Heart left ventricle (tissue), 16 donors: ENCODE results near the gene RNF133. TPM values are rescaled to one million over a fixed set of nuclear protein-coding genes. Genes with fewer than 3 reads are reported as not detected.

Experiments
- ATAC-seq, 4 donors: fragments of 200-7000 bp; cut with Tn5 transposase; one replicate each; pipeline ENCODE4 v1.9.1; 2020 to 2022; ENCODE audit warnings: moderate library complexity in 4 of 4, mild to moderate bottlenecking in 3 of 4, moderate number of reproducible peaks in 1 of 4
- DNase-seq, 5 donors: peaks; one replicate each; pipeline ENCODE4 v3.0.0-alpha.2; 2020
- H3K27ac ChIP-seq, 12 donors: fragments of 200-600 bp; sonication (generic) in 4 of 12; one replicate each; pipeline versions ENCODE4 v1.5.0 to v1.8.0; 2016 to 2022; ENCODE audit warnings: mild to moderate bottlenecking in 2 of 12
- H3K27me3 ChIP-seq, 9 donors: fragments of 200-600 bp; sonication (generic) in 2 of 9; one replicate each; pipeline versions ENCODE4 v1.5.1 to v1.8.0; 2016 to 2022; ENCODE audit warnings: mild to moderate bottlenecking in 3 of 9
- H3K36me3 ChIP-seq, 9 donors: fragments of 200-600 bp; sonication (generic) in 2 of 9; one replicate each; pipeline versions ENCODE4 v1.5.0 to v1.8.0; 2018 to 2022; ENCODE audit warnings: mild to moderate bottlenecking in 2 of 9
- H3K4me1 ChIP-seq, 12 donors: fragments of 200-600 bp; sonication (generic) in 4 of 12; one replicate each; pipeline versions ENCODE4 v1.5.0 to v1.8.0; 2016 to 2022; ENCODE audit warnings: mild to moderate bottlenecking in 3 of 12
- H3K4me3 ChIP-seq, 12 donors: fragments of 200-600 bp; sonication (generic) in 4 of 12; one replicate each; pipeline versions ENCODE4 v1.5.0 to v1.8.0; 2017 to 2022; ENCODE audit warnings: mild to moderate bottlenecking in 9 of 12, moderate library complexity in 4 of 12
- H3K9me3 ChIP-seq, 12 donors: fragments of 200-600 bp; sonication (generic) in 4 of 12; one replicate each; pipeline versions ENCODE4 v1.5.0 to v1.8.0; 2016 to 2022; ENCODE audit warnings: mild to moderate bottlenecking in 1 of 12
- CTCF ChIP-seq, 12 donors: fragments of 200-600 bp; sonication (generic) in 4 of 12; IDR thresholded peaks; one replicate each; pipeline versions ENCODE4 v1.5.0 to v1.8.0; 2018 to 2022; ENCODE audit warnings: antibody characterized with exemption in 12 of 12, mild to moderate bottlenecking in 5 of 12
- POLR2A ChIP-seq, 2 donors: fragments of 450-650 bp; IDR thresholded peaks; one replicate each; pipeline ENCODE4 v1.6.1; 2017; ENCODE audit warnings: antibody characterized with exemption in 2 of 2, mild to moderate bottlenecking in 2 of 2, moderate library complexity in 2 of 2
- WGBS, 4 donors: extraction: QIAGEN DNeasy Blood & Tissue Kit in 2 of 4; methylation state at CpG; one replicate each; pipeline versions ENCODE4 v1.1.5 to v1.1.7; 2013 to 2018; 5-methylcytosine and 5-hydroxymethylcytosine counted together
- intact Hi-C, 10 donors: fragments of 100-400 bp; cut with DNase I; formaldehyde crosslinking; loops; one replicate each; pipeline versions ENCODE4 v1.11.1 to v1.14.2; 2022
- long read RNA-seq, 3 donors: library from polyadenylated mRNA; unstranded; transcript quantifications; one replicate each; pipeline ENCODE4 v2.0.0, GENCODE V29; 2020 to 2021
- polyA plus RNA-seq, 2 donors: library from polyadenylated mRNA; stranded (reverse); fragments of 200-250 nt; gene quantifications; one replicate each; pipeline ENCODE4 v1.2.3, GENCODE V29; 2013
- total RNA-seq, 9 donors: library from RNA; depleted of rRNA in 2 of 9; stranded (reverse); fragments of >200 nt in 2 of 9; fragmentation: NEBNext Ultra II Directional in 3 of 9; extraction: Animal tissue kit (Norgen Biotek cat#: 25700) in 3 of 9; gene quantifications; one replicate each; pipeline versions ENCODE4 v1.1.0 to v1.2.4, GENCODE V29; 2016 to 2023
- donor health status: ischemic (EF 13 %, LVEDD 7.1; RV severe dilation, severe dysfunction).
- donor health status: healthy with polysubstance abuse.
- donor health status: DM: no; HTN: yes; CAD: no.
- donor health status: DM: no; HTN: no; CAD: no.
- donor health status: ischemic (EF 25% LVEDD 6.9; RV normal size, moderate dysfunction).
- donor health status: ischemic (EF 25% LVEDD 5.7; RV mildly dilated, moderate dysfunction).
- donor health status: healthy.
- donor health status: DM: yes; HTN: yes; CAD: no.
- donor health status: ischemic (EF 35%, LVEDD 5.7; RV mildly dilated, moderate dysfunction).
- donor health status: nonischemic (EF 11% LVEDD 7.7; RV severe dilation, severe dysfunction).
- donor health status: DM: yes; HTN: yes; CAD: no.
- donor health status: PGD.
- donor health status: ischemic (EF 29% LVEDD 5.4; RV normal size, mild dysfunction).
- donor health status: nonischemic (EF 23%, LVEDD 6.1; RV moderate dilation, normal function).

The RNF133 gene, protein sequence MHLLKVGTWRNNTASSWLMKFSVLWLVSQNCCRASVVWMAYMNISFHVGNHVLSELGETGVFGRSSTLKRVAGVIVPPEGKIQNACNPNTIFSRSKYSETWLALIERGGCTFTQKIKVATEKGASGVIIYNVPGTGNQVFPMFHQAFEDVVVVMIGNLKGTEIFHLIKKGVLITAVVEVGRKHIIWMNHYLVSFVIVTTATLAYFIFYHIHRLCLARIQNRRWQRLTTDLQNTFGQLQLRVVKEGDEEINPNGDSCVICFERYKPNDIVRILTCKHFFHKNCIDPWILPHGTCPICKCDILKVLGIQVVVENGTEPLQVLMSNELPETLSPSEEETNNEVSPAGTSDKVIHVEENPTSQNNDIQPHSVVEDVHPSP
- total RNA-seq (under 1 TPM in 6 of 9 donors, not detected in 3; 0.19 to 0.69 (median 0.38) TPM), polyA plus RNA-seq (under 1 TPM in 1 of 2 donors, not detected in 1; 0.06 TPM)
- long read RNA-seq, donor 1 = 0 reads
- long read RNA-seq, donor 2 = 0 reads
- long read RNA-seq, donor 3 = 0 reads

GRCh38 chr7:122699017-122699416, at the start of gene RNF133:
TSS of gene RNF133 (minus strand) at chr7:122699117. CDS start at chr7:122698918, 199 bp downstream.
- DNase-seq (no peak), ATAC-seq (no peak)
- Histone ChIP-seq H3K27ac (no peak within 1 kb of the TSS), H3K4me1 (no peaks in the 10 kb centered on the region), H3K4me3 (no peak within 1 kb of the TSS), H3K9me3 (no peaks in the 10 kb centered on the region), H3K27me3 (no peaks in the 10 kb centered on the region), H3K36me3 (no peaks in the 10 kb centered on the region)
- TF ChIP-seq POLR2A (IDR thresholded peaks at IDR 0.05) (no peak), CTCF (IDR thresholded peaks at IDR 0.05) (no peak)
- intact Hi-C loops = no loop called here

DNA sequence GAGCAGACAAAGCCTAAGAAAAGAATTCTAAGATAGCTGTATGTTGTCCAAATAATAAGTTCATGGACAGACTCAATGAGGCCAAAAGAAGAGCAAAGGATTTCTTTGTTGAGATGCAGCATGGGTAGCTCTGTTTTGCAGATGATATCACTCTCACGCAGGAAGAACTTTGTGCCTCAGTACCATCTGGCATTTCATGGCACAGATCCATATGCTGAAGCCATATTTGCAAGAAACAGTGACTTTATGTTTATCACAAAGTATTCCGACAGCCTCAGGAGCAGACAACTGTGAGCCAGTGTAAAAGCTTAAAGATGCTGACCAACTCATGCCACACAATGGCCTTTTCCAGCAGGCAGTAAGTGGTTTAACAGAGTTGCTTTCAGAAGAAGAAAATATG, 49.3 kb upstream of the RNF133 start:
- no peaks in the 10 kb centered on the region for H3K27me3 ChIP-seq
- TF ChIP-seq CTCF (IDR thresholded peaks at IDR 0.05) (no peak), POLR2A (IDR thresholded peaks at IDR 0.05) (no peak)
- 85 to 94% (median 90%) methylated on average over 2 of the region's 2 CpGs for whole genome bisulfite sequencing, 4 donors
- H3K4me1 ChIP-seq = no peaks in the 10 kb centered on the region
- intact Hi-C loops = no loop called here
- ATAC-seq (no peak), DNase-seq (no peak)
- no peaks in the 10 kb centered on the region for H3K9me3 ChIP-seq
- H3K27ac ChIP-seq = no peak overlapping the region
- H3K36me3 ChIP-seq = no peaks in the 10 kb centered on the region
- no peak overlapping the region for H3K4me3 ChIP-seq

DNA sequence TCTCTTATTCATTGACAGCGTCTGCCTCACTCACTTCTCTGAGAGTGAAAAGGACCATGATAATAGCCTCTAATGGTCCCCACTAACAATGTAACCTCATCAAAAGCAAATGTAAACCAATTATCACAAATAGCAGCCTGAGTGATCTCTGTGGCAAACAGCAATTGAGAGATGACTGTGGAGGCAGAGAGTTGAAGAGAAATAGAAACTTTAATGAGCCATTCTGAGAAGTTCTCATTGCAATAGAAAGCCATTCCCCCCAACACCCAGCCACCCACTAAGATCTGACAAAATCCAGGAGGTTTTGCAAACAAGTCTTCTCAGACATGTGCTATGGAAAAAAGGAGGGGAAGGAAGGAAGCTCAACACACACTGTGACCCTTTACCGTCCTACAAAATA, 48.0 kb upstream of the RNF133 start:
- WGBS, 4 donors = 68 to 85% (median 72%) methylated on average over 2 of the region's 2 CpGs
- no peak for DNase-seq
- H3K4me1 ChIP-seq = no peaks in the 10 kb centered on the region
- TF ChIP-seq POLR2A (IDR thresholded peaks at IDR 0.05) (no peak), CTCF (IDR thresholded peaks at IDR 0.05) (no peak)
- H3K4me3 ChIP-seq = no peak overlapping the region
- intact Hi-C loops = no loop called here
- no peaks in the 10 kb centered on the region for H3K9me3 ChIP-seq
- no peaks in the 10 kb centered on the region for H3K36me3 ChIP-seq
- no peaks in the 10 kb centered on the region for H3K27me3 ChIP-seq
- H3K27ac ChIP-seq = no peak overlapping the region
- no peak for ATAC-seq

DNA sequence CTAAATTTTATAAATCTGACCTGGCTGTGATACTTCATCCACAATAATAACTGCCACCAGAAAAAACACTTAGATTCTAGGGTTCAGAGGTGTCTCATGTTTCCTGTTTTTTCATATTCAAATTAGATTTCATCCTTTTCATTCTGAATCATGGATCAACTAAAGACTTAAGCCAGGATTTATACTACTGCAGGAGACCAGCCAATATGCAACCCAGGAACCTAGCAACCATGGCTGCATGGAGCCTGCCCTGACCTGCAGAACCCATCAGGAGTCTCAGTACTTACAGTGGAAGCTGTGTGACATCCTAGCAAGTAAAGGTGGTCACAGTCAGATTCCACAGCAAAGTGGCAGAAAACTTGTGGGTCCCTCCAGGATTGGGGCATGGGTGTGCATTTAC, 44.3 kb upstream of the RNF133 start:
- H3K9me3 ChIP-seq = no peaks in the 10 kb centered on the region
- H3K4me3 ChIP-seq = no peak overlapping the region
- no peak overlapping the region for H3K27ac ChIP-seq
- H3K27me3 ChIP-seq = no peaks in the 10 kb centered on the region
- no peaks in the 10 kb centered on the region for H3K4me1 ChIP-seq
- no peak for TF ChIP-seq CTCF (IDR thresholded peaks at IDR 0.05)
- no peak for TF ChIP-seq POLR2A (IDR thresholded peaks at IDR 0.05)
- intact Hi-C loops = no loop called here
- DNase-seq (no peak), ATAC-seq (no peak)
- H3K36me3 ChIP-seq = no peaks in the 10 kb centered on the region
